Endothelial cell of umbilical vein (primary cell): Measurements from ENCODE around the gene CCR9. TPM values are rescaled to one million over a fixed set of nuclear protein-coding genes. Genes with fewer than 3 reads are reported as not detected.

ENCODE experiments used
- BruUV-seq: library from RNA; stranded (reverse); fragments of 400-500 nt; replicated peaks from 2 replicates; lab custom pipeline; 2021; lab: Mats Ljungman, UMichigan
- CTCF ChIA-PET: fragments of 300-600, 350-600 bp; sonication (Branson Sonifier 250); formaldehyde crosslinking; loops from one replicate; lab custom pipeline; 2021; ENCODE audit warnings: antibody characterized with exemption, inconsistent platforms; lab: Charles Lee
- POLR2A ChIA-PET: fragments of 300-600, 350-600 bp; sonication (Branson Sonifier 250); formaldehyde crosslinking; loops from one replicate; lab custom pipeline; 2021; ENCODE audit warnings: antibody characterized with exemption, inconsistent platforms; lab: Charles Lee
- DNase-seq: peaks from one replicate; pipeline ENCODE4 v3.0.0-alpha.2; 2011; ENCODE audit warnings: low read depth, low spot score
- FAIRE-seq: peaks from 2 replicates; lab custom pipeline; 2011; peaks lifted over from hg19 to GRCh38; lab: Jason Lieb, UNC
- H2AFZ ChIP-seq: 2 replicates; pipeline ENCODE4 v1.6.0; 2012; ENCODE audit warnings: low read depth, low read length, control low read depth, inconsistent platforms
- H3K27ac ChIP-seq: 2 replicates; pipeline ENCODE4 v1.5.1; 2011; ENCODE audit warnings: low read depth, mild to moderate bottlenecking, control low read depth, low read length, moderate library complexity; ENCODE audit not compliant: insufficient read depth
- H3K27me3 ChIP-seq, 2 experiments: 2 replicates each; pipeline versions ENCODE4 v1.6.0 to v1.6.1; 2011; ENCODE audit warnings: low read length in 2 of 2, mixed read lengths in 1 of 2; ENCODE audit not compliant: control insufficient read depth in 2 of 2, insufficient read depth in 2 of 2
- H3K36me3 ChIP-seq, 2 experiments: 2 replicates in 1 of 2; 3 replicates in 1 of 2; pipeline ENCODE4 v1.5.1; 2011; ENCODE audit warnings: low read length in 2 of 2, mild to moderate bottlenecking in 1 of 2, moderate library complexity in 1 of 2; ENCODE audit not compliant: control insufficient read depth in 2 of 2, insufficient read depth in 2 of 2; ENCODE audit errors: extremely low read depth in 1 of 2
- H3K4me1 ChIP-seq: 3 replicates; pipeline ENCODE4 v1.5.1; 2011; ENCODE audit warnings: mild to moderate bottlenecking, low read length; ENCODE audit not compliant: control insufficient read depth, insufficient read depth; ENCODE audit errors: extremely low read depth
- H3K4me2 ChIP-seq: 2 replicates; pipeline ENCODE4 v1.6.1; 2011; ENCODE audit warnings: low read length, control low read depth, mixed read lengths; ENCODE audit not compliant: insufficient read depth
- H3K4me3 ChIP-seq, 3 experiments: fragments of 200-600 bp in 1 of 3; sonication (generic), shearing (Covaris generic) in 1 of 3; replicated peaks in 1 of 3; 2 replicates each; pipeline ENCODE4 v1.5.1; 2011 to 2016; ENCODE audit warnings: control low read depth in 3 of 3, low read length in 3 of 3, mild to moderate bottlenecking in 2 of 3, inconsistent platforms in 1 of 3, low read depth in 1 of 3, moderate library complexity in 1 of 3; ENCODE audit not compliant: insufficient read depth in 1 of 3
- H3K79me2 ChIP-seq: 2 replicates; pipeline ENCODE4 v1.6.0; 2012; ENCODE audit warnings: low read length, inconsistent platforms; ENCODE audit not compliant: control insufficient read depth, insufficient read depth
- H3K9ac ChIP-seq: replicated peaks from 2 replicates; pipeline ENCODE3; 2011; ENCODE audit warnings: low read length, control low read depth; ENCODE audit not compliant: insufficient read depth; ENCODE audit errors: extremely low read depth
- H3K9me1 ChIP-seq: replicated peaks from 3 replicates; pipeline ENCODE4 v1.6.0; 2011; ENCODE audit warnings: mild to moderate bottlenecking, low read length; ENCODE audit not compliant: control insufficient read depth, insufficient read depth; ENCODE audit errors: extremely low read depth
- H3K9me3 ChIP-seq: replicated peaks from 2 replicates; pipeline ENCODE4 v1.5.1; 2012; ENCODE audit warnings: low read length, inconsistent platforms; ENCODE audit not compliant: control insufficient read depth, insufficient read depth
- H4K20me1 ChIP-seq: replicated peaks from 2 replicates; pipeline ENCODE3; 2011; ENCODE audit warnings: mild to moderate bottlenecking, low read length; ENCODE audit not compliant: control insufficient read depth, insufficient read depth; ENCODE audit errors: extremely low read depth
- EZH2 ChIP-seq: IDR thresholded peaks from 2 replicates; pipeline ENCODE4 v1.6.1; 2012; ENCODE audit warnings: borderline replicate concordance, low read depth, mild to moderate bottlenecking, moderate library complexity, low read length, inconsistent platforms; ENCODE audit not compliant: severe bottlenecking
- FOS ChIP-seq: IDR thresholded peaks from 2 replicates; pipeline ENCODE4 v1.6.1; 2011; ENCODE audit warnings: mild to moderate bottlenecking, low read length, moderate library complexity, borderline replicate concordance; ENCODE audit not compliant: insufficient read depth
- GATA2 ChIP-seq: IDR thresholded peaks from 2 replicates; pipeline ENCODE4 v1.7.0; 2011; ENCODE audit warnings: low read depth, mild to moderate bottlenecking, moderate library complexity, mixed read lengths, low read length; ENCODE audit not compliant: insufficient read length, insufficient read depth
- JUN ChIP-seq: IDR thresholded peaks from 2 replicates; pipeline ENCODE4 v1.6.1; 2011; ENCODE audit warnings: borderline replicate concordance, low read depth; ENCODE audit not compliant: insufficient read length, insufficient read depth
- MYC ChIP-seq: IDR thresholded peaks from one replicate; pipeline ENCODE4 v1.6.1; 2011; ENCODE audit warnings: mild to moderate bottlenecking, low read depth, low read length
- POLR2A ChIP-seq: IDR thresholded peaks from 2 replicates; pipeline ENCODE4 v1.6.1; 2012; ENCODE audit warnings: low read depth, mild to moderate bottlenecking, control low read depth, low read length
- POLR2AphosphoS5 ChIP-seq: IDR thresholded peaks from 2 replicates; pipeline ENCODE4 v1.6.1; 2012; ENCODE audit warnings: low read depth, mild to moderate bottlenecking, control low read depth, low read length, moderate library complexity; ENCODE audit not compliant: insufficient read depth
- dilution Hi-C: fragments of 300-500 bp; cut with MboI; formaldehyde crosslinking; loops from one replicate; pipeline ENCODE4 v1.15.0; 2019; ENCODE audit warnings: low sequenced_read_pairs; ENCODE audit not compliant: extremely low pct_ligation_motif_present
- intact Hi-C: fragments of 100-400 bp; cut with micrococcal nuclease; formaldehyde crosslinking; loops from one replicate; pipeline ENCODE4 v1.10.0; 2022
- polyA plus RNA-seq, 4 experiments: library from polyadenylated mRNA; depleted of rRNA in 3 of 4; stranded (reverse) in 3 of 4; unstranded in 1 of 4; fragments of >200 nt; gene quantifications; 2 replicates each; pipeline versions ENCODE4 v1.2.1 to v1.2.3, GENCODE V29; 2011 to 2012; ENCODE audit warnings: missing spikeins in 1 of 4
- total RNA-seq: library from RNA; stranded (reverse); gene quantifications from 2 replicates; pipeline ENCODE4 v1.2.3, GENCODE V29; 2021
- TF ChIP-seq, protein P1 (sequence below), 2 donors: IDR thresholded peaks; 1 replicate in 1 of 2; 2 replicates in 1 of 2; pipeline ENCODE4 v1.5.1; 2011; ENCODE audit warnings: low read length in 2 of 2, mild to moderate bottlenecking in 2 of 2, moderate library complexity in 2 of 2, control low read depth in 1 of 2, inconsistent platforms in 1 of 2, low read depth in 1 of 2; ENCODE audit not compliant: insufficient read depth in 1 of 2; ENCODE audit errors: extremely low read depth in 1 of 2
- TF ChIP-seq, protein P2 (sequence below): IDR thresholded peaks from 2 replicates; pipeline ENCODE4 v1.6.1; 2011; ENCODE audit not compliant: insufficient read depth, insufficient read length

CCR9 gene
- total and polyA plus RNA-seq, 2 donors (not counting 3 experiments of a cell fraction or from before 2014, with no cell fraction given): not detected

DNA sequence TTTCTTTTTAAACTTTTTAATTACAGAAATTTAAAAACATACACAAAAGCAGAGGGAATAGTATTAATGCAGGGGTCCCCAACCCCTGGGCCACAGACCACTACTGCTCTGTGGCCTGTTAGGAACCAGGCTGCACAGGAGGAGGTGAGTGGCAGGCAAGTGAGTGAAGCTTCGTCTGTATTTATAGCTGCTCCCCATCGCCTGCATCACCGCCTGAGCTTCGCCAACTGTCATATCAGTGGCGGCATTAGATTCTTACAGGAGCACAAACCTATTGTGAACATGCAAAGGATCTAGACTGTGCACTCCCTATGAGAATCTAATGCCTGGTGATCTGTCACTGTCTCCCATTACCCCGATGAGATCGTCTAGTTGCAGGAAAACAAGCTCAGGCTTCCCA is 22.4 kb downstream of the CCR9 start:
- no peaks in the 10 kb centered on the region for H4K20me1 ChIP-seq
- H3K27ac ChIP-seq: no peak overlapping the region
- H3K36me3 ChIP-seq: no peaks in the 10 kb centered on the region
- FAIRE-seq (no peak), DNase-seq (no peak)
- CTCF ChIA-PET: interaction anchor here (1.0 to 3.5 kb wide), 2 partner anchors 30 to 147 kb away, joined by 4 to 22 read pairs; no protein-coding TSS in a partner anchor
- no peaks in the 10 kb centered on the region for H3K9me1 ChIP-seq
- no peak overlapping the region for H3K4me3 ChIP-seq
- TF ChIP-seq MYC (no peak), POLR2AphosphoS5 (no peak), GATA2 (no peak), EZH2 (no peak), FOS (no peak), POLR2A (no peak), JUN (no peak)
- TF ChIP-seq, protein P1, sequence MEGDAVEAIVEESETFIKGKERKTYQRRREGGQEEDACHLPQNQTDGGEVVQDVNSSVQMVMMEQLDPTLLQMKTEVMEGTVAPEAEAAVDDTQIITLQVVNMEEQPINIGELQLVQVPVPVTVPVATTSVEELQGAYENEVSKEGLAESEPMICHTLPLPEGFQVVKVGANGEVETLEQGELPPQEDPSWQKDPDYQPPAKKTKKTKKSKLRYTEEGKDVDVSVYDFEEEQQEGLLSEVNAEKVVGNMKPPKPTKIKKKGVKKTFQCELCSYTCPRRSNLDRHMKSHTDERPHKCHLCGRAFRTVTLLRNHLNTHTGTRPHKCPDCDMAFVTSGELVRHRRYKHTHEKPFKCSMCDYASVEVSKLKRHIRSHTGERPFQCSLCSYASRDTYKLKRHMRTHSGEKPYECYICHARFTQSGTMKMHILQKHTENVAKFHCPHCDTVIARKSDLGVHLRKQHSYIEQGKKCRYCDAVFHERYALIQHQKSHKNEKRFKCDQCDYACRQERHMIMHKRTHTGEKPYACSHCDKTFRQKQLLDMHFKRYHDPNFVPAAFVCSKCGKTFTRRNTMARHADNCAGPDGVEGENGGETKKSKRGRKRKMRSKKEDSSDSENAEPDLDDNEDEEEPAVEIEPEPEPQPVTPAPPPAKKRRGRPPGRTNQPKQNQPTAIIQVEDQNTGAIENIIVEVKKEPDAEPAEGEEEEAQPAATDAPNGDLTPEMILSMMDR (IDR thresholded peaks at IDR 0.05; ENCODE audit: extremely low read depth in 1 of 2, insufficient read depth in 1 of 2, low read depth in 1 of 2, low read length in 2 of 2): no peak
- TF ChIP-seq, protein P2, sequence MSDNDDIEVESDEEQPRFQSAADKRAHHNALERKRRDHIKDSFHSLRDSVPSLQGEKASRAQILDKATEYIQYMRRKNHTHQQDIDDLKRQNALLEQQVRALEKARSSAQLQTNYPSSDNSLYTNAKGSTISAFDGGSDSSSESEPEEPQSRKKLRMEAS: no peak
- no peak overlapping the region for H3K9ac ChIP-seq
- POLR2A ChIA-PET: no interaction called here
- no peak overlapping the region for H3K4me2 ChIP-seq
- BruUV-seq: no TSS peak
- H3K27me3 ChIP-seq: no peaks in the 10 kb centered on the region
- no peaks in the 10 kb centered on the region for H3K9me3 ChIP-seq
- dilution Hi-C loops (no loop called here), intact Hi-C loops (loop anchor here (5.0 kb wide), 1 partner anchor 396 kb away; no protein-coding TSS in a partner anchor)
- H3K79me2 ChIP-seq: no peaks in the 10 kb centered on the region
- H2AFZ ChIP-seq: no peak overlapping the region
- no peaks in the 10 kb centered on the region for H3K4me1 ChIP-seq
